Psoas muscle (tissue), 8 donors: ENCODE results near the gene SGCD. TPM values are rescaled to one million over a fixed set of nuclear protein-coding genes. Genes with fewer than 3 reads are reported as not detected.

ENCODE experiments used
- ATAC-seq, 4 donors: fragments of 200-7000 bp; cut with Tn5 transposase; one replicate each; pipeline ENCODE4 v1.9.1; 2020; ENCODE audit warnings: moderate library complexity in 3 of 4, mild to moderate bottlenecking in 2 of 4
- DNase-seq, 2 donors: peaks; one replicate each; pipeline ENCODE4 v3.0.0-alpha.2; 2020
- H3K27ac ChIP-seq: fragments of 200-600 bp; one replicate; pipeline ENCODE4 v1.8.0; 2022
- H3K27me3 ChIP-seq, 3 donors: fragments of 200-600 bp in 1 of 3; one replicate each; pipeline versions ENCODE4 v1.6.1 to v1.8.0; 2013 to 2022; ENCODE audit warnings: low read length in 2 of 3, mild to moderate bottlenecking in 2 of 3, moderate library complexity in 1 of 3; ENCODE audit not compliant: insufficient read depth in 3 of 3
- H3K36me3 ChIP-seq, 2 donors: fragments of 200-600 bp in 1 of 2; one replicate each; pipeline versions ENCODE4 v1.6.1 to v1.8.0; 2013 to 2022; ENCODE audit warnings: low read depth in 1 of 2, mild to moderate bottlenecking in 1 of 2, moderate library complexity in 1 of 2; ENCODE audit not compliant: insufficient read depth in 1 of 2
- H3K4me1 ChIP-seq: fragments of 200-600 bp; one replicate; pipeline ENCODE4 v1.8.0; 2022
- H3K4me3 ChIP-seq: fragments of 200-600 bp; one replicate; pipeline ENCODE4 v1.8.0; 2022; ENCODE audit warnings: mild to moderate bottlenecking
- H3K9me3 ChIP-seq: fragments of 200-600 bp; one replicate; pipeline ENCODE4 v1.8.0; 2022
- WGBS, 3 donors: extraction: QIAGEN DNeasy Blood & Tissue Kit; methylation state at CpG; one replicate each; pipeline versions ENCODE4 v1.1.6 to v1.1.7; 2013; 5-methylcytosine and 5-hydroxymethylcytosine counted together
- intact Hi-C, 2 donors: fragments of 100-400 bp; cut with DNase I; formaldehyde crosslinking; loops; one replicate each; pipeline versions ENCODE4 v1.11.0 to v1.14.2; 2022
- polyA plus RNA-seq, 3 donors: library from polyadenylated mRNA; stranded (reverse); fragments of 200-250 nt; gene quantifications; one replicate each; pipeline ENCODE4 v1.2.3, GENCODE V29; 2013
- total RNA-seq, 4 donors: library from RNA; stranded (reverse); fragmentation: NEBNext Ultra II Directional in 2 of 4; extraction: Animal tissue kit (Norgen Biotek cat#: 25700) in 2 of 4; gene quantifications; one replicate each; pipeline versions ENCODE4 v1.2.1 to v1.2.4, GENCODE V29; 2021 to 2023
- TF ChIP-seq, protein P1 (sequence below): fragments of 200-600 bp; IDR thresholded peaks from one replicate; pipeline ENCODE4 v1.8.0; 2022; ENCODE audit warnings: antibody characterized with exemption
- donor health status: healthy with polysubstance abuse.
- donor health status: DM: no; HTN: no; CAD: no; lungs with moderate emphysema.
- donor health status: Bipolar disorder and iron deficiency.
- donor health status: healthy.
- donor health status: DM: yes; HTN: yes; CAD: no.
- donor health status: DM: no; HTN: no; CAD: no.
- donor health status: DM: no; HTN: no; CAD: no.
- donor health status: DM: yes; HTN: yes; CAD: no.

Gene SGCD
- total and polyA plus RNA-seq, 7 donors: 13.2 to 51.5 (median 33.2) TPM

DNA sequence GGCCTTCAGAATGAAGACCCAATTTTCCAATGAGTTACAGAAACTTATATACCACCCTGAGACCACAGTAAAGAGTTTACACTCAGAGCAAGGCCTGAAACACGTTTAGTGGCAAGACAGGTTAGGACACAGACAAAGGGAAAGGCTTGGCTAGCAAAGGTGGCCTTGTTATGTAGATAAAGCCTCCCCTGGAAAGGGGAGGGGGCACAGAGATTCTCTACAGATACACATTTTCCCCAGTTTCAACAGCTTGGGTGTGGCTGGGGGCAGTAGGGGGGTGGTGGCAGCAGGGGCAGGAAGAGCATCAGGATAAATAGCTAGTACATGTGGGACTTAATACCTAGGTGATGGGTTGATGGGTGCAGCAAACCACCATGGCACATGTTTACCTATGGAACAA, 471.2 kb downstream of the SGCD start:
- no peaks in the 10 kb centered on the region for H3K4me1 ChIP-seq
- no peak overlapping the region for H3K4me3 ChIP-seq
- ATAC-seq (no peak), DNase-seq (no peak)
- no peaks in the 10 kb centered on the region for H3K9me3 ChIP-seq
- 64 to 86% (median 70%) methylated on average over 1 of the region's 1 CpG for WGBS, 3 donors
- H3K27ac ChIP-seq: no peak overlapping the region
- H3K27me3 ChIP-seq: no peaks in the 10 kb centered on the region
- intact Hi-C loops: no loop called here
- TF ChIP-seq, protein P1, sequence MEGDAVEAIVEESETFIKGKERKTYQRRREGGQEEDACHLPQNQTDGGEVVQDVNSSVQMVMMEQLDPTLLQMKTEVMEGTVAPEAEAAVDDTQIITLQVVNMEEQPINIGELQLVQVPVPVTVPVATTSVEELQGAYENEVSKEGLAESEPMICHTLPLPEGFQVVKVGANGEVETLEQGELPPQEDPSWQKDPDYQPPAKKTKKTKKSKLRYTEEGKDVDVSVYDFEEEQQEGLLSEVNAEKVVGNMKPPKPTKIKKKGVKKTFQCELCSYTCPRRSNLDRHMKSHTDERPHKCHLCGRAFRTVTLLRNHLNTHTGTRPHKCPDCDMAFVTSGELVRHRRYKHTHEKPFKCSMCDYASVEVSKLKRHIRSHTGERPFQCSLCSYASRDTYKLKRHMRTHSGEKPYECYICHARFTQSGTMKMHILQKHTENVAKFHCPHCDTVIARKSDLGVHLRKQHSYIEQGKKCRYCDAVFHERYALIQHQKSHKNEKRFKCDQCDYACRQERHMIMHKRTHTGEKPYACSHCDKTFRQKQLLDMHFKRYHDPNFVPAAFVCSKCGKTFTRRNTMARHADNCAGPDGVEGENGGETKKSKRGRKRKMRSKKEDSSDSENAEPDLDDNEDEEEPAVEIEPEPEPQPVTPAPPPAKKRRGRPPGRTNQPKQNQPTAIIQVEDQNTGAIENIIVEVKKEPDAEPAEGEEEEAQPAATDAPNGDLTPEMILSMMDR: no peak
- no peaks in the 10 kb centered on the region for H3K36me3 ChIP-seq

DNA sequence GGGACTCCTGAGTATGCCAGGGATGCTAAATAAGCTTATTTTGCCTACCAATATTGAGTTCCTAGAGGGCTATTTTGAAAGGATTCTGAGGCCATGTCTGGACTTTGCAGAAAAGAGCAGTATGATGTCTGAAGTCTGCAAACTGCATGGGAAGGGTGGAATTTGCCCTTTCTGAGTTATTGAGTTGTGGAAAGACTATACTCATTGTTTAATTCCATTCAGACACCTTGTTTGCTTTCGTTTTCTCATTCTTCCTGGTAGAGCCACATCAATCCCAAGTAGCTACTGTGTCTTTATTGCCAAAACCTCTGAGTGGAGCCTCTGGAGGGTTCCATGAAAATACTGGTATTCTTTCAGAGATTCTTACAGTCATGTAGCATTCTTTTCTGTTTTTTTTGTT, 472.2 kb downstream of the SGCD start:
- Histone ChIP-seq H3K4me3 (no peak overlapping the region), H3K36me3 (no peaks in the 10 kb centered on the region), H3K27me3 (no peaks in the 10 kb centered on the region), H3K27ac (no peak overlapping the region), H3K4me1 (no peaks in the 10 kb centered on the region), H3K9me3 (no peaks in the 10 kb centered on the region)
- no peak for DNase-seq
- intact Hi-C loops: no loop called here
- 46 to 74% (median 71%) methylated on average over 1 of the region's 1 CpG for WGBS, 3 donors
- TF ChIP-seq, protein P1: no peak
- ATAC-seq: no peak

GRCh38 chr5:156800929-156801328, 474.0 kb downstream of the SGCD start:
- Histone ChIP-seq H3K27me3 (no peaks in the 10 kb centered on the region), H3K4me1 (no peaks in the 10 kb centered on the region), H3K4me3 (no peak overlapping the region), H3K9me3 (no peaks in the 10 kb centered on the region), H3K27ac (no peak overlapping the region), H3K36me3 (no peaks in the 10 kb centered on the region)
- DNase-seq (no peak), ATAC-seq (peak in 1 of 4 donors; percentile 48)
- 57 to 67% (median 60%) methylated on average over 3 of the region's 3 CpGs for WGBS, 3 donors
- intact Hi-C loops: no loop called here
- TF ChIP-seq, protein P1: no peak

- no peaks in the 10 kb centered on the region for H3K4me1 ChIP-seq
- intact Hi-C loops: no loop called here
- no peaks in the 10 kb centered on the region for H3K36me3 ChIP-seq
- ATAC-seq (no peak), DNase-seq (no peak)
- TF ChIP-seq, protein P1: no peak
- no peaks in the 10 kb centered on the region for H3K27me3 ChIP-seq
- H3K9me3 ChIP-seq: no peaks in the 10 kb centered on the region
- H3K4me3 ChIP-seq: no peak overlapping the region
- 73 to 76% (median 74%) methylated on average over 5 of the region's 5 CpGs for WGBS, 3 donors
- H3K27ac ChIP-seq: no peak overlapping the region
These were observed 475.5 kb downstream of the SGCD start for GRCh38 chr5:156802501-156802900.

DNA sequence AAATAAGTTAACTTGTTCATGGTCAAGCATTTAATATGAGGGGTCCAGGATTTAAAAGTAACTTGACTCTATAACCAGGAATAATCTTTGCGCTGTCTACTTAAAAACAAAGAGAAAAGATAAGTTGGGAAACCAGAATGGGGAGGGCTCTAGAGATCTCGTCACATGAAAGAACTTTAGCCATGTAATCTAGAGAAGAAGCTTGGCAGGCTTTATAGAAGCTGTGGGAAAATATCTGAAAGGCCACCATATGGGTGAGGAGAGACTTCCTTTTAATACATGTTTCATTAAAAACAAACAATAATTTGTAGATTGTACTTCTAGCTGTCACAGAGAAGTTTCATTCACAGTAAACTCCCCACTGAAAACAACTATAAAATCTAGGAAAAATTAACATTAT, 476.4 kb downstream of the SGCD start:
- ATAC-seq (no peak), DNase-seq (no peak)
- TF ChIP-seq, protein P1: no peak
- intact Hi-C loops: no loop called here
- WGBS, 3 donors: 56 to 74% (median 62%) methylated on average over 2 of the region's 2 CpGs
- no peaks in the 10 kb centered on the region for H3K36me3 ChIP-seq
- no peak overlapping the region for H3K4me3 ChIP-seq
- no peaks in the 10 kb centered on the region for H3K27me3 ChIP-seq
- H3K4me1 ChIP-seq: no peaks in the 10 kb centered on the region
- no peaks in the 10 kb centered on the region for H3K9me3 ChIP-seq
- no peak overlapping the region for H3K27ac ChIP-seq
